Endodermal cell (in vitro differentiated cells): ENCODE results near the gene CCDC82. TPM values are rescaled to one million over a fixed set of nuclear protein-coding genes. Genes with fewer than 3 reads are reported as not detected.

Experiments used
- DNase-seq: peaks from one replicate; pipeline ENCODE4 v3.0.0-alpha.2; 2017
- H3K27ac ChIP-seq: 2 replicates; pipeline ENCODE4 v1.5.1; 2013; ENCODE audit warnings: mild to moderate bottlenecking, low read depth, low read length, moderate library complexity
- H3K27me3 ChIP-seq: 2 replicates; pipeline ENCODE4 v1.6.1; 2013; ENCODE audit warnings: mild to moderate bottlenecking, low read length, moderate library complexity; ENCODE audit not compliant: insufficient read depth, control insufficient read depth, poor library complexity, severe bottlenecking
- H3K36me3 ChIP-seq: 2 replicates; pipeline ENCODE4 v1.7.0; 2013; ENCODE audit warnings: mild to moderate bottlenecking, low read length, moderate library complexity; ENCODE audit not compliant: control insufficient read depth, insufficient read depth
- H3K4me1 ChIP-seq: one replicate; pipeline ENCODE4 v1.7.0; 2013; ENCODE audit warnings: low read length; ENCODE audit not compliant: control insufficient read depth, insufficient read depth
- H3K4me3 ChIP-seq: 2 replicates; pipeline ENCODE4 v1.5.1; 2013; ENCODE audit warnings: mild to moderate bottlenecking, low read length, moderate library complexity
- H3K9ac ChIP-seq: 2 replicates; pipeline ENCODE4 v1.6.1; 2013; ENCODE audit warnings: mild to moderate bottlenecking, low read length, moderate library complexity; ENCODE audit not compliant: poor library complexity, severe bottlenecking; ENCODE audit errors: extremely low read depth
- H3K9me3 ChIP-seq: 2 replicates; pipeline ENCODE4 v1.6.1; 2013; ENCODE audit warnings: mild to moderate bottlenecking, low read length, moderate library complexity; ENCODE audit not compliant: control insufficient read depth
- H3K27ac Mint-ChIP-seq: 2 replicates; pipeline ENCODE4 v1.8.0; 2020; ENCODE audit warnings: mixed read lengths
- H3K27me3 Mint-ChIP-seq: 2 replicates; pipeline ENCODE4 v1.8.0; 2021; ENCODE audit warnings: mild to moderate bottlenecking, mixed read lengths; ENCODE audit not compliant: insufficient read depth
- H3K36me3 Mint-ChIP-seq: 2 replicates; pipeline ENCODE4 v1.8.0; 2020; ENCODE audit warnings: low read depth, mixed read lengths
- H3K4me1 Mint-ChIP-seq: 2 replicates; pipeline ENCODE4 v1.8.0; 2020; ENCODE audit warnings: mixed read lengths
- H3K4me3 Mint-ChIP-seq: 2 replicates; pipeline ENCODE4 v1.8.0; 2020; ENCODE audit warnings: mild to moderate bottlenecking, moderate library complexity, mixed read lengths
- H3K9me3 Mint-ChIP-seq: 2 replicates; pipeline ENCODE4 v1.8.0; 2020; ENCODE audit warnings: mild to moderate bottlenecking, mixed read lengths
- WGBS, 2 experiments: methylation state at CpG; one replicate each; pipeline versions ENCODE4 v1.1.5 to v1.1.7; 2013; ENCODE audit warnings: missing lambda C conversion rate in 2 of 2, mixed read lengths in 1 of 2; ENCODE audit not compliant: insufficient coverage in 1 of 2, insufficient read length in 1 of 2; 5-methylcytosine and 5-hydroxymethylcytosine counted together
- total RNA-seq, 2 donors: library from RNA; stranded (reverse); fragmentation: NEBNext Ultra II Directional in 1 of 2; extraction: Animal tissue kit (Norgen Biotek cat#: 25700) in 1 of 2; gene quantifications; 2 replicates in 1 of 2; 3 replicates in 1 of 2; pipeline ENCODE4 v1.2.1, GENCODE V29; 2021
- TF ChIP-seq, protein P1 (sequence below): fragments of 200-600 bp; sonication (generic); conservative IDR thresholded peaks from 2 replicates; pipeline ENCODE4 v1.5.0; 2021; ENCODE audit warnings: antibody characterized with exemption, mild to moderate bottlenecking

The CCDC82 gene
- total RNA-seq, 2 donors from 2014 or later: 16.3 to 25.7 TPM

GRCh38 chr11:96331699-96332116, 58.0 kb downstream of the CCDC82 start:
- Mint-ChIP-seq H3K27ac (peak overlapping the region; percentile 84), H3K36me3 (peaks cover 5% of the 10 kb centered on the region), H3K4me1 (peaks cover 48% of the 10 kb centered on the region)

DNA sequence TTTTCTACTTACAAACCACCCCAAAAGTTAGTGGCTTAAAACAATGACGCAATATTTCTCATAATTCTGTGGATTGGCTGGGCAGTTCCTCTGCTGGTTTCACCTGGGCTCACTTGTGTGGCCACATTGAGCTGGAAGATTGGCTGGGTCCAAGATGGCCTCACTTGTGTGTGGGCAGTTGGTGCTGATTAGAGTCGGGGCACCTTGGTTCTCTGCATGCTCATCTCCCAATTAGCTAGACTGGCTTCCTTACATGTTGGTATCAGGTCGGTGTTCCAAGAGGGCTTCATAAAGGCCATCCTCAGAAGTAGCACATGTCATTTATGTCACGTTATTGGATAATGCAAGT, 59.2 kb downstream of the CCDC82 start:
- Mint-ChIP-seq H3K4me1 (peaks cover 46% of the 10 kb centered on the region), H3K27ac (no peak overlapping the region)
- peaks cover 12% of the 10 kb centered on the region for H3K4me1 ChIP-seq

More at GRCh38 chr11:96331699-96332116, 58.0 kb downstream of the CCDC82 start:
- TF ChIP-seq, protein P1, sequence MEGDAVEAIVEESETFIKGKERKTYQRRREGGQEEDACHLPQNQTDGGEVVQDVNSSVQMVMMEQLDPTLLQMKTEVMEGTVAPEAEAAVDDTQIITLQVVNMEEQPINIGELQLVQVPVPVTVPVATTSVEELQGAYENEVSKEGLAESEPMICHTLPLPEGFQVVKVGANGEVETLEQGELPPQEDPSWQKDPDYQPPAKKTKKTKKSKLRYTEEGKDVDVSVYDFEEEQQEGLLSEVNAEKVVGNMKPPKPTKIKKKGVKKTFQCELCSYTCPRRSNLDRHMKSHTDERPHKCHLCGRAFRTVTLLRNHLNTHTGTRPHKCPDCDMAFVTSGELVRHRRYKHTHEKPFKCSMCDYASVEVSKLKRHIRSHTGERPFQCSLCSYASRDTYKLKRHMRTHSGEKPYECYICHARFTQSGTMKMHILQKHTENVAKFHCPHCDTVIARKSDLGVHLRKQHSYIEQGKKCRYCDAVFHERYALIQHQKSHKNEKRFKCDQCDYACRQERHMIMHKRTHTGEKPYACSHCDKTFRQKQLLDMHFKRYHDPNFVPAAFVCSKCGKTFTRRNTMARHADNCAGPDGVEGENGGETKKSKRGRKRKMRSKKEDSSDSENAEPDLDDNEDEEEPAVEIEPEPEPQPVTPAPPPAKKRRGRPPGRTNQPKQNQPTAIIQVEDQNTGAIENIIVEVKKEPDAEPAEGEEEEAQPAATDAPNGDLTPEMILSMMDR: no peak
- peaks cover 4% of the 10 kb centered on the region for H3K36me3 ChIP-seq
- no peaks in the 10 kb centered on the region for H3K9me3 ChIP-seq
- no peaks in the 10 kb centered on the region for H3K27me3 ChIP-seq
- peaks cover 12% of the 10 kb centered on the region for H3K4me1 ChIP-seq
- H3K27ac ChIP-seq: peak overlapping the region; percentile 18
- no peak for DNase-seq
- 89 to 97% methylated on average over 5 to 6 of the region's 7 CpGs for WGBS, 2 experiments
- H3K27me3 Mint-ChIP-seq: no peaks in the 10 kb centered on the region
- H3K9ac ChIP-seq: no peak overlapping the region
- no peaks in the 10 kb centered on the region for H3K9me3 Mint-ChIP-seq
- no peak overlapping the region for H3K4me3 ChIP-seq
- H3K4me3 Mint-ChIP-seq: no peak overlapping the region

GRCh38 chr11:96329855-96330510, 59.7 kb downstream of the CCDC82 start:
- Histone ChIP-seq H3K4me1 (peaks cover 12% of the 10 kb centered on the region), H3K36me3 (peaks cover 4% of the 10 kb centered on the region), H3K27me3 (no peaks in the 10 kb centered on the region), H3K4me3 (no peak overlapping the region), H3K27ac (no peak overlapping the region), H3K9me3 (no peaks in the 10 kb centered on the region), H3K9ac (no peak overlapping the region)
- no peaks in the 10 kb centered on the region for H3K9me3 Mint-ChIP-seq
- H3K36me3 Mint-ChIP-seq: peaks cover 3% of the 10 kb centered on the region
- 88 to 92% methylated on average over 2 to 3 of the region's 3 CpGs for WGBS, 2 experiments
- H3K4me3 Mint-ChIP-seq: no peak overlapping the region
- TF ChIP-seq, protein P1: no peak
- no peak overlapping the region for H3K27ac Mint-ChIP-seq
- H3K27me3 Mint-ChIP-seq: no peaks in the 10 kb centered on the region
- H3K4me1 Mint-ChIP-seq: peaks cover 48% of the 10 kb centered on the region
- DNase-seq: no peak

More for the DNA sequence above, 59.2 kb downstream of the CCDC82 start:
- no peak overlapping the region for H3K9ac ChIP-seq
- TF ChIP-seq, protein P1: no peak
- H3K36me3 ChIP-seq: peaks cover 4% of the 10 kb centered on the region
- DNase-seq: no peak
- no peaks in the 10 kb centered on the region for H3K9me3 Mint-ChIP-seq
- no peak overlapping the region for H3K4me3 Mint-ChIP-seq
- no peaks in the 10 kb centered on the region for H3K9me3 ChIP-seq
- H3K36me3 Mint-ChIP-seq: peaks cover 3% of the 10 kb centered on the region
- no peak overlapping the region for H3K4me3 ChIP-seq
- H3K27ac ChIP-seq: no peak overlapping the region
- H3K27me3 Mint-ChIP-seq: no peaks in the 10 kb centered on the region
- WGBS, 2 experiments: 95 to 98% methylated on average over 4 of the region's 4 CpGs
- no peaks in the 10 kb centered on the region for H3K27me3 ChIP-seq
